D721Med (cell line): Measurements from ENCODE around the gene TANGO6.

Experiments used
- DNase-seq: peaks from one replicate; pipeline ENCODE4 v3.0.0; 2011; ENCODE audit warnings: low spot score; ENCODE audit not compliant: insufficient read length
- FAIRE-seq: peaks from 2 replicates; lab custom pipeline; 2011; peaks lifted over from hg19 to GRCh38; lab: Jason Lieb, UNC
- CTCF ChIP-seq: IDR thresholded peaks from 2 replicates; pipeline ENCODE4 v1.5.1; 2012; ENCODE audit warnings: mild to moderate bottlenecking, control low read depth; ENCODE audit not compliant: insufficient read depth; ENCODE audit errors: missing control alignments

TANGO6 gene

GRCh38 chr16:68943961-68944360 is 100.6 kb downstream of the TANGO6 start:
- FAIRE-seq (no peak), DNase-seq (no peak)
- TF ChIP-seq CTCF, result no peak

- no peak for TF ChIP-seq CTCF
- FAIRE-seq (no peak), DNase-seq (no peak)
Observed at GRCh38 chr16:68948230-68948910, 105.0 kb downstream of the TANGO6 start.

- FAIRE-seq (no peak), DNase-seq (no peak)
- no peak for TF ChIP-seq CTCF
Observed at GRCh38 chr16:68951991-68952877, 108.9 kb downstream of the TANGO6 start.

- no peak for FAIRE-seq
- no peak for DNase-seq
- no peak for TF ChIP-seq CTCF
Observed at GRCh38 chr16:68954911-68955635, 111.7 kb downstream of the TANGO6 start.

- TF ChIP-seq CTCF, result no peak
- DNase-seq (no peak), FAIRE-seq (no peak)
Observed at GRCh38 chr16:68960910-68961309, 117.6 kb downstream of the TANGO6 start.

GRCh38 chr16:68961778-68962402 is 118.6 kb downstream of the TANGO6 start:
- no peak for DNase-seq
- FAIRE-seq, result no peak
- no peak for TF ChIP-seq CTCF
